Measurements from ENCODE around the gene PRTFDC1.

PRTFDC1 gene

GRCh38 chr10:24800861-24801260 is 151.5 kb downstream of the PRTFDC1 start:
- DNase-seq (no peak), ATAC-seq (no peak)
- Mint-ChIP-seq H3K27ac (no peak overlapping the region), H3K9me3 (no peaks in the 10 kb centered on the region), H3K27me3 (no peaks in the 10 kb centered on the region), H3K4me3 (no peak overlapping the region), H3K4me1 (no peaks in the 10 kb centered on the region)

All from stimulated activated naive CD8-positive, alpha-beta T cell treated with anti-CD3 and anti-CD28 coated beads, Interleukin-15, amount 100 ng/mL, for 72 hours (primary cell).